Right renal pelvis (tissue), 4 donors: Measurements from ENCODE around the gene FHIT. TPM values are rescaled to one million over a fixed set of nuclear protein-coding genes. Genes with fewer than 3 reads are reported as not detected.

Source experiments
- DNase-seq, 4 donors: peaks; one replicate each; pipeline ENCODE4 v3.0.0-alpha.2; 2013; ENCODE audit warnings: low read depth in 4 of 4, low spot score in 3 of 4, missing footprints in 1 of 4
- polyA plus RNA-seq, 4 donors: library from polyadenylated mRNA; unstranded; fragments of 120-200 nt; gene quantifications; one replicate each; pipeline ENCODE4 v1.2.1, GENCODE V29; 2013; ENCODE audit not compliant: insufficient read length in 4 of 4

The FHIT gene
- polyA plus RNA-seq, 4 donors = 24.5 to 27.4 (median 26.6) TPM

GRCh38 chr3:61132062-61132461, 119.2 kb downstream of the FHIT start:
- no peak for DNase-seq

GRCh38 chr3:61118830-61119229, 132.4 kb downstream of the FHIT start:
- DNase-seq = no peak

- DNase-seq = no peak
Observed at GRCh38 chr3:61117045-61117898, 134.0 kb downstream of the FHIT start.

GRCh38 chr3:61114316-61114953, 136.8 kb downstream of the FHIT start:
- no peak for DNase-seq

GRCh38 chr3:61111825-61112224, 139.4 kb downstream of the FHIT start:
- DNase-seq = no peak

- DNase-seq = no peak
Observed at GRCh38 chr3:61110576-61110975, 140.7 kb downstream of the FHIT start.

- no peak for DNase-seq
Observed at GRCh38 chr3:61108247-61109019, 142.8 kb downstream of the FHIT start.

- no peak for DNase-seq
Observed at GRCh38 chr3:61094608-61095007, 156.6 kb downstream of the FHIT start.

- DNase-seq = no peak
Observed at GRCh38 chr3:61093364-61093763, 157.9 kb downstream of the FHIT start.

- DNase-seq = peak in 1 of 4 donors; percentile 9
Observed at GRCh38 chr3:61092870-61093269, 158.4 kb downstream of the FHIT start.

GRCh38 chr3:61090389-61091169, 160.7 kb downstream of the FHIT start:
- no peak for DNase-seq

GRCh38 chr3:61087465-61087864, 163.8 kb downstream of the FHIT start:
- no peak for DNase-seq

- DNase-seq = no peak
Observed at GRCh38 chr3:61081554-61081953, 169.7 kb downstream of the FHIT start.

GRCh38 chr3:61080737-61081445, 170.4 kb downstream of the FHIT start:
- DNase-seq = no peak

- DNase-seq = no peak
Observed at GRCh38 chr3:61078048-61078752, 173.1 kb downstream of the FHIT start.

- no peak for DNase-seq
Observed at GRCh38 chr3:61077551-61077950, 173.7 kb downstream of the FHIT start.

GRCh38 chr3:61074783-61075182, 176.5 kb downstream of the FHIT start:
- DNase-seq = no peak

GRCh38 chr3:61073566-61074165, 177.6 kb downstream of the FHIT start:
- DNase-seq = no peak

GRCh38 chr3:61068084-61068483, 183.2 kb downstream of the FHIT start:
- DNase-seq = no peak
